Astrocyte (in vitro differentiated cells and primary cell): ENCODE data around the gene SLIT3. TPM values are rescaled to one million over a fixed set of nuclear protein-coding genes. Genes with fewer than 3 reads are reported as not detected.

Experiments used
- DNase-seq: peaks from one replicate; pipeline ENCODE4 v3.0.0-alpha.2; 2010; ENCODE audit warnings: low read depth
- FAIRE-seq: peaks from 2 replicates; lab custom pipeline; 2011; peaks lifted over from hg19 to GRCh38; lab: Jason Lieb, UNC
- H2AFZ ChIP-seq: 2 replicates; pipeline ENCODE4 v1.6.0; 2012; ENCODE audit warnings: low read depth, low read length, inconsistent platforms
- H3K27ac ChIP-seq: 2 replicates; pipeline ENCODE4 v1.5.1; 2011; ENCODE audit warnings: low read depth, low read length, inconsistent platforms
- H3K27me3 ChIP-seq: 2 replicates; pipeline ENCODE4 v1.6.0; 2011; ENCODE audit warnings: low read length, inconsistent platforms; ENCODE audit not compliant: insufficient read depth
- H3K36me3 ChIP-seq: 2 replicates; pipeline ENCODE4 v1.5.1; 2011; ENCODE audit warnings: low read length, inconsistent platforms; ENCODE audit not compliant: insufficient read depth
- H3K4me1 ChIP-seq: 2 replicates; pipeline ENCODE4 v1.5.1; 2011; ENCODE audit warnings: low read length, inconsistent platforms; ENCODE audit not compliant: insufficient read depth
- H3K4me2 ChIP-seq: 2 replicates; pipeline ENCODE4 v1.6.0; 2012; ENCODE audit warnings: low read length, inconsistent platforms
- H3K4me3 ChIP-seq: 2 replicates; pipeline ENCODE4 v1.5.1; 2011; ENCODE audit warnings: low read depth, mild to moderate bottlenecking, low read length, inconsistent platforms; ENCODE audit not compliant: insufficient read depth
- H3K79me2 ChIP-seq: 2 replicates; pipeline ENCODE4 v1.6.0; 2012; ENCODE audit warnings: mild to moderate bottlenecking, low read length, inconsistent platforms; ENCODE audit not compliant: insufficient read depth
- H3K9ac ChIP-seq: 2 replicates; pipeline ENCODE4 v1.6.0; 2012; ENCODE audit warnings: mild to moderate bottlenecking, low read length, inconsistent platforms
- H3K9me3 ChIP-seq: 2 replicates; pipeline ENCODE4 v1.5.1; 2012; ENCODE audit warnings: low read depth, mild to moderate bottlenecking, low read length, inconsistent platforms; ENCODE audit not compliant: insufficient read depth
- H4K20me1 ChIP-seq: 2 replicates; pipeline ENCODE4 v1.6.0; 2012; ENCODE audit warnings: low read length, inconsistent platforms; ENCODE audit not compliant: insufficient read depth
- H3K27ac Mint-ChIP-seq: one replicate; pipeline ENCODE4 v1.8.0; 2021; ENCODE audit warnings: mild to moderate bottlenecking, mixed read lengths; ENCODE audit not compliant: unreplicated experiment
- H3K27me3 Mint-ChIP-seq: one replicate; pipeline ENCODE4 v1.8.0; 2021; ENCODE audit warnings: low read depth, mixed read lengths; ENCODE audit not compliant: unreplicated experiment
- H3K36me3 Mint-ChIP-seq: one replicate; pipeline ENCODE4 v1.8.0; 2021; ENCODE audit warnings: low read depth, mixed read lengths; ENCODE audit not compliant: unreplicated experiment
- H3K4me1 Mint-ChIP-seq: one replicate; pipeline ENCODE4 v1.8.0; 2021; ENCODE audit warnings: low read depth, mixed read lengths; ENCODE audit not compliant: unreplicated experiment
- H3K4me3 Mint-ChIP-seq: one replicate; pipeline ENCODE4 v1.8.0; 2021; ENCODE audit warnings: mild to moderate bottlenecking, moderate library complexity, mixed read lengths; ENCODE audit not compliant: unreplicated experiment
- H3K9me3 Mint-ChIP-seq: one replicate; pipeline ENCODE4 v1.8.0; 2021; ENCODE audit warnings: mild to moderate bottlenecking, mixed read lengths; ENCODE audit not compliant: unreplicated experiment
- EZH2 ChIP-seq: IDR thresholded peaks from 2 replicates; pipeline ENCODE4 v1.6.1; 2012; ENCODE audit warnings: mild to moderate bottlenecking, low read length, inconsistent platforms; ENCODE audit not compliant: insufficient read depth
- total RNA-seq: library from RNA; stranded (reverse); gene quantifications from 2 replicates; pipeline ENCODE4 v1.2.1, GENCODE V29; 2021
- TF ChIP-seq, protein P1 (sequence below): IDR thresholded peaks from 2 replicates; pipeline ENCODE4 v1.5.1; 2011; ENCODE audit warnings: low read depth, mild to moderate bottlenecking, inconsistent platforms, low read length, moderate library complexity; ENCODE audit not compliant: insufficient read depth

The SLIT3 gene
- total RNA-seq, 1 donor from 2014 or later = 20.7 TPM

DNA sequence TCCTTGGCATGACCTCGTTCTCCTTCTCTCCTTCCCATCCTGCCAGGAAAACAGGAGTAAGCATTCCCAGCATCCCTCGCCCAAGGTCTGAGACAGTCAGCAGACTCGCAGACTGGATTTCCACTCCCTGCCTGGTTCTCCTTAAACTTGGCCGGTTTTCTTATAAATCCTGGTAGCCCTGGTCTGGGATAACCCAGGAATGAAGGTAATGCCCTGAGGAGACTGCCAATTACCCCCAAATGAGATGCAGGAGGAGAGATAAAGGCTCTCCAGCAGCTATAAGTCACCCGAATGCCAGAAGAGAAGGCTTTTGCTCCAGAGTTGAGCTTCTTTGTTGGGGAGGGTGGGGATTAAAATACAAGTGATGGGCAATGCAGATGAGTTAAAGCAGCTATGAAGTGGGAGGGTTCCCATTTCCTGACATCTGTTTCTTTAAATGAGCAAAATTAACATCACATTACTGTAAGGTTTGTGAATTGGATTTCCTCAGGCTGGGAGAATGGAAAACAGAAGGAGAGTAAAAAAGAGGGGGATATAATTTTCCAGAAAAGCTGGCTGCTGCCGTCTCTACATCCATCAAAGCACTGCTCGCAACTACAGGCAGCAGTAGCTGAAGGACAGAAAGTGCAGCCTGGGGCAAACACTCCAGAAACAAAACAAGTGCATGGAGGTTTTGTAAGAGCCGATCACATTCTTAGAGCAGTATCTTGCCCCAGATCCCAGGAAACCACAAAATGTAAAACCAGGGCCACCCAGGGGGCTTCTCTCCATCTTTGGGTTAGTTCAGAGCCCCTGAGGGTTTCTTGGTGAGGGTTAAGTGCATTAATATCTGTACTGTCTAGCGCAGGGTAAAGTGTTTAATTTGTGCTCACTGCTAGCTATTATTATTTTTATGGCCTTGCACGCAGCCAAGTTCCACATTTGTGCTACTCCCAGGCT, 544.2 kb downstream of the SLIT3 start:
- Histone ChIP-seq H4K20me1 (no peaks in the 10 kb centered on the region), H3K27me3 (no peaks in the 10 kb centered on the region), H3K4me2 (no peak overlapping the region), H3K4me3 (no peak overlapping the region), H3K9me3 (no peaks in the 10 kb centered on the region), H3K9ac (no peak overlapping the region), H2AFZ (no peak overlapping the region), H3K79me2 (no peaks in the 10 kb centered on the region), H3K4me1 (no peaks in the 10 kb centered on the region), H3K36me3 (no peaks in the 10 kb centered on the region), H3K27ac (no peak overlapping the region)
- H3K36me3 Mint-ChIP-seq = peaks cover 23% of the 10 kb centered on the region
- no peak overlapping the region for H3K4me3 Mint-ChIP-seq
- H3K27ac Mint-ChIP-seq = no peak overlapping the region
- TF ChIP-seq, protein P1, sequence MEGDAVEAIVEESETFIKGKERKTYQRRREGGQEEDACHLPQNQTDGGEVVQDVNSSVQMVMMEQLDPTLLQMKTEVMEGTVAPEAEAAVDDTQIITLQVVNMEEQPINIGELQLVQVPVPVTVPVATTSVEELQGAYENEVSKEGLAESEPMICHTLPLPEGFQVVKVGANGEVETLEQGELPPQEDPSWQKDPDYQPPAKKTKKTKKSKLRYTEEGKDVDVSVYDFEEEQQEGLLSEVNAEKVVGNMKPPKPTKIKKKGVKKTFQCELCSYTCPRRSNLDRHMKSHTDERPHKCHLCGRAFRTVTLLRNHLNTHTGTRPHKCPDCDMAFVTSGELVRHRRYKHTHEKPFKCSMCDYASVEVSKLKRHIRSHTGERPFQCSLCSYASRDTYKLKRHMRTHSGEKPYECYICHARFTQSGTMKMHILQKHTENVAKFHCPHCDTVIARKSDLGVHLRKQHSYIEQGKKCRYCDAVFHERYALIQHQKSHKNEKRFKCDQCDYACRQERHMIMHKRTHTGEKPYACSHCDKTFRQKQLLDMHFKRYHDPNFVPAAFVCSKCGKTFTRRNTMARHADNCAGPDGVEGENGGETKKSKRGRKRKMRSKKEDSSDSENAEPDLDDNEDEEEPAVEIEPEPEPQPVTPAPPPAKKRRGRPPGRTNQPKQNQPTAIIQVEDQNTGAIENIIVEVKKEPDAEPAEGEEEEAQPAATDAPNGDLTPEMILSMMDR = no peak
- no peak for TF ChIP-seq EZH2
- H3K9me3 Mint-ChIP-seq = no peaks in the 10 kb centered on the region
- peaks cover 4% of the 10 kb centered on the region for H3K4me1 Mint-ChIP-seq
- FAIRE-seq (no peak), DNase-seq (no peak)
- H3K27me3 Mint-ChIP-seq = peaks cover 17% of the 10 kb centered on the region

DNA sequence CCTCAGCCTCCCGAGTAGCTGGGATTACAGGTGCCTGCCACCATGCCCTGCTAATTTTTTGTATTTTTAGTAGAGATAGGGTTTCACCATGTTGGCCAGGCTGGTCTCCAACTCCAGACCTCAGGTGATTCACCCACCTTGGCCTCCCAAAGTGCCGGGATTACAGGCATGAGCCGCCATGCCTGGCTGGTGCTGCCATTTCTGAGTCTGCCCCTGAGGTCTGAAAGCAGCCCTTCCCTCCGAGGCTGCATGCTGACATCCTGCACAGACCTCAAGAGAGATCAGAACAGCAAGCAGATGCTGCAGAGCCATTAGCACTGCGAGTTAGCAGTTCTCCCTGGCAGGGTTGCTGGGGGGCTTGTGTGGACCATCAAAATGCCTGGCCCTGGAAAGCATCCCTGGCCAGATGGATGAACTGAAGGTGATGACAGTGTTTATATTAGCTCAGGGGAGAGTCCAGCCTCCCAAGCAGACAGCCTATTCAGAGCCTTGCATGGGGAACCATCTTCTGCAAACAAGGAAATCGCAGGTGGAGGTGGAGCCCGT, 545.3 kb downstream of the SLIT3 start:
- H3K27me3 Mint-ChIP-seq = peaks cover 13% of the 10 kb centered on the region
- H3K27me3 ChIP-seq = no peaks in the 10 kb centered on the region
- no peak overlapping the region for H3K4me3 ChIP-seq
- H3K4me1 ChIP-seq = no peaks in the 10 kb centered on the region
- FAIRE-seq (no peak), DNase-seq (no peak)
- no peaks in the 10 kb centered on the region for H3K9me3 Mint-ChIP-seq
- H3K79me2 ChIP-seq = no peaks in the 10 kb centered on the region
- no peaks in the 10 kb centered on the region for H4K20me1 ChIP-seq
- H3K9me3 ChIP-seq = no peaks in the 10 kb centered on the region
- H3K9ac ChIP-seq = no peak overlapping the region
- H3K4me1 Mint-ChIP-seq = peaks cover 4% of the 10 kb centered on the region
- no peak overlapping the region for H3K27ac Mint-ChIP-seq
- H3K36me3 Mint-ChIP-seq = peaks cover 22% of the 10 kb centered on the region
- H3K4me2 ChIP-seq = no peak overlapping the region
- H3K27ac ChIP-seq = no peak overlapping the region
- no peak overlapping the region for H3K4me3 Mint-ChIP-seq
- TF ChIP-seq EZH2 = no peak
- TF ChIP-seq, protein P1 = no peak
- no peaks in the 10 kb centered on the region for H3K36me3 ChIP-seq
- H2AFZ ChIP-seq = no peak overlapping the region
